Measurements from ENCODE around the gene GATA5.

Gene GATA5

GRCh38 chr20:62486484-62486883, 10.7 kb upstream of the GATA5 start:
- no peak for DNase-seq

- DNase-seq: no peak
These were observed 9.9 kb upstream of the GATA5 start for GRCh38 chr20:62485701-62486089.

GRCh38 chr20:62485062-62485700, 9.4 kb upstream of the GATA5 start:
- no peak for DNase-seq

GRCh38 chr20:62484478-62484877, 8.7 kb upstream of the GATA5 start:
- DNase-seq: no peak

- DNase-seq: no peak
These were observed 8.0 kb upstream of the GATA5 start for GRCh38 chr20:62483613-62484458.

- DNase-seq: no peak
These were observed 7.2 kb upstream of the GATA5 start for GRCh38 chr20:62482974-62483373.

- no peak for DNase-seq
These were observed 6.5 kb upstream of the GATA5 start for GRCh38 chr20:62482146-62482809.

GRCh38 chr20:62481425-62482145, 5.8 kb upstream of the GATA5 start:
- no peak for DNase-seq

GRCh38 chr20:62480318-62480717, 4.5 kb upstream of the GATA5 start:
- DNase-seq: no peak

GRCh38 chr20:62479656-62480055, 3.9 kb upstream of the GATA5 start:
- DNase-seq: no peak

GRCh38 chr20:62479156-62479555, 3.4 kb upstream of the GATA5 start:
- no peak for DNase-seq

- DNase-seq: no peak
These were observed 2.1 kb upstream of the GATA5 start for GRCh38 chr20:62477669-62478455.

GRCh38 chr20:62476056-62476838, 452 bp upstream of the GATA5 start:
- DNase-seq: no peak

- no peak for DNase-seq
These were observed 596 bp downstream of the GATA5 start for GRCh38 chr20:62475027-62475771.

- no peak for DNase-seq
These were observed 1.2 kb downstream of the GATA5 start for GRCh38 chr20:62474604-62475026.

- no peak for DNase-seq
These were observed 1.8 kb downstream of the GATA5 start for GRCh38 chr20:62473717-62474603.

GRCh38 chr20:62472941-62473585, 2.7 kb downstream of the GATA5 start:
- no peak for DNase-seq

GRCh38 chr20:62472138-62472940, 3.5 kb downstream of the GATA5 start:
- no peak for DNase-seq
